HepG2 (cell line): ENCODE results near the gene ADGRF1. TPM values are rescaled to one million over a fixed set of nuclear protein-coding genes. Genes with fewer than 3 reads are reported as not detected.

Source experiments
- BCL3 ChIP-seq: sonication (generic); formaldehyde crosslinking; IDR thresholded peaks from 2 replicates; pipeline ENCODE4 v1.5.1; 2020; ENCODE audit warnings: mild to moderate bottlenecking, missing genetic modification reagents, moderate library complexity
- CBX1 ChIP-seq: IDR thresholded peaks from one replicate; pipeline ENCODE4 v1.6.1; 2016; ENCODE audit warnings: antibody characterized with exemption, low read depth
- ELF3 ChIP-seq: IDR thresholded peaks from 2 replicates; pipeline ENCODE4 v1.6.1; 2016; ENCODE audit warnings: missing genetic modification reagents, missing compliant biosample characterization
- FOXA1 ChIP-seq, 2 experiments: fragments of 450-650 bp in 1 of 2; sonication (generic) in 1 of 2; formaldehyde crosslinking in 1 of 2; IDR thresholded peaks; 2 replicates each; pipeline versions ENCODE4 v1.4.0 to v1.6.1; 2016 to 2020; ENCODE audit warnings: missing genetic modification reagents in 1 of 2
- FOXO1 ChIP-seq: sonication (generic); formaldehyde crosslinking; IDR thresholded peaks from 2 replicates; pipeline ENCODE4 v1.4.0; 2020; ENCODE audit warnings: missing genetic modification reagents
- HNF1A ChIP-seq, 2 experiments: sonication (generic) in 1 of 2; formaldehyde crosslinking in 1 of 2; IDR thresholded peaks; 2 replicates each; pipeline versions ENCODE4 v1.4.0 to v1.6.1; 2016 to 2020; ENCODE audit warnings: borderline replicate concordance in 1 of 2, low read depth in 1 of 2, mild to moderate bottlenecking in 1 of 2, missing genetic modification reagents in 1 of 2
- HNRNPL ChIP-seq: fragments of 200-400 bp; formaldehyde crosslinking; IDR thresholded peaks from 2 replicates; pipeline ENCODE4 v1.6.1; 2017; ENCODE audit warnings: mild to moderate bottlenecking, low read depth, low read length
- HOXA5 ChIP-seq: sonication (generic); formaldehyde crosslinking; IDR thresholded peaks from 2 replicates; pipeline ENCODE4 v1.4.0; 2020; ENCODE audit warnings: missing genetic modification reagents
- KLF9 ChIP-seq: IDR thresholded peaks from 2 replicates; pipeline ENCODE4 v1.6.1; 2016; ENCODE audit warnings: low read depth
- MAX ChIP-seq: IDR thresholded peaks from 2 replicates; pipeline ENCODE4 v1.6.1; 2012; ENCODE audit warnings: inconsistent platforms
- NKX3-1 ChIP-seq: sonication (generic); formaldehyde crosslinking; IDR thresholded peaks from 2 replicates; pipeline ENCODE4 v1.5.0; 2020; ENCODE audit warnings: missing genetic modification reagents
- PITX1 ChIP-seq: sonication (generic); formaldehyde crosslinking; IDR thresholded peaks from 2 replicates; pipeline ENCODE4 v1.5.1; 2020; ENCODE audit warnings: mild to moderate bottlenecking, missing genetic modification reagents
- REPIN1 ChIP-seq: sonication (generic); formaldehyde crosslinking; IDR thresholded peaks from 2 replicates; pipeline ENCODE4 v1.8.0; 2022; ENCODE audit warnings: missing genetic modification reagents, low read depth, mild to moderate bottlenecking, borderline replicate concordance
- SMAD9 ChIP-seq: sonication (generic); formaldehyde crosslinking; IDR thresholded peaks from 2 replicates; pipeline ENCODE4 v1.5.1; 2020; ENCODE audit warnings: mild to moderate bottlenecking, missing genetic modification reagents
- THAP7 ChIP-seq: sonication (generic); formaldehyde crosslinking; IDR thresholded peaks from 2 replicates; pipeline ENCODE4 v1.8.1; 2023; ENCODE audit warnings: mild to moderate bottlenecking, missing genetic modification reagents
- YY1 ChIP-seq: IDR thresholded peaks from 2 replicates; pipeline ENCODE4 v1.6.1; 2011; ENCODE audit warnings: low read length, low read depth, moderate library complexity, mild to moderate bottlenecking; ENCODE audit not compliant: insufficient read depth, insufficient replicate concordance
- ZFP1 ChIP-seq: IDR thresholded peaks from 2 replicates; pipeline ENCODE4 v1.6.1; 2016
- ZKSCAN8 ChIP-seq: IDR thresholded peaks from 2 replicates; pipeline ENCODE4 v1.6.1; 2016; ENCODE audit warnings: borderline replicate concordance, missing genetic modification reagents, missing compliant biosample characterization
- ZNF335 ChIP-seq: sonication (generic); formaldehyde crosslinking; IDR thresholded peaks from 2 replicates; pipeline ENCODE4 v1.4.0; 2020; ENCODE audit warnings: missing genetic modification reagents
- ZNF337 ChIP-seq: sonication (generic); formaldehyde crosslinking; IDR thresholded peaks from 2 replicates; pipeline ENCODE4 v1.5.1; 2020; ENCODE audit warnings: missing genetic modification reagents, low read depth, mild to moderate bottlenecking, borderline replicate concordance
- ZNF44 ChIP-seq: sonication (generic); formaldehyde crosslinking; IDR thresholded peaks from 2 replicates; pipeline ENCODE4 v1.5.1; 2020; ENCODE audit warnings: mild to moderate bottlenecking, missing genetic modification reagents
- ZNF501 ChIP-seq: sonication (generic); formaldehyde crosslinking; IDR thresholded peaks from 2 replicates; pipeline ENCODE4 v1.5.1; 2020; ENCODE audit warnings: mild to moderate bottlenecking, moderate library complexity, missing genetic modification reagents
- ZSCAN12 ChIP-seq: sonication (generic); formaldehyde crosslinking; IDR thresholded peaks from 2 replicates; pipeline ENCODE4 v1.9.0; 2021; ENCODE audit warnings: mild to moderate bottlenecking, missing genetic modification reagents
- polyA plus RNA-seq, 8 experiments: library from polyadenylated mRNA; depleted of rRNA in 3 of 8; stranded (reverse) in 7 of 8; unstranded in 1 of 8; fragments of >200 nt; fragmentation: Illumina TruSeq in 4 of 8; extraction: Trizol in 4 of 8; gene quantifications; 2 replicates each; pipeline versions ENCODE4 v1.2.1 to v1.2.3, GENCODE V29; 2011 to 2016; ENCODE audit warnings: low read depth in 4 of 8, missing spikeins in 1 of 8, mixed read lengths in 1 of 8; ENCODE audit not compliant: insufficient read depth in 1 of 8
- total RNA-seq, 5 experiments: library from RNA; depleted of rRNA; stranded (reverse); fragments of >200 nt; fragmentation: Illumina TruSeq; extraction: Trizol; gene quantifications; 2 replicates each; pipeline ENCODE4 v1.2.3, GENCODE V29; 2016; ENCODE audit warnings: low read depth in 1 of 5

Gene ADGRF1
- total and polyA plus RNA-seq, 2 of the 13 experiments (the other 11 are each of a cell fraction or from before 2014, with no cell fraction given): not detected

GRCh38 chr6:47047479-47048407 is 5.6 kb upstream of the ADGRF1 start (continued):
- TF ChIP-seq YY1 (peak; percentile 57), MAX (0 out of 2 replicates have a peak, but pooled peaks have one; percentile 34), FOXO1 (CRISPR knock-in tag) (peak; percentile 85), HNRNPL (no peak), REPIN1 (CRISPR knock-in tag) (peak; percentile 50; the same call in 1 of the 2 replicates), ZFP1 (peak; percentile 47; the same call in 1 of the 2 replicates), PITX1 (CRISPR knock-in tag) (no peak), FOXA1 (IDR thresholded peaks at IDR 0.05) (no peak), FOXA1 (CRISPR knock-in tag; IDR thresholded peaks at IDR 0.05) (peak; percentile 84), NKX3-1 (no peak), SMAD9 (CRISPR knock-in tag) (0 out of 2 replicates have a peak, but pooled peaks have one; percentile 61), KLF9 (0 out of 2 replicates have a peak, but pooled peaks have one; percentile 31), BCL3 (CRISPR knock-in tag) (peak; percentile 71; the same call in 1 of the 2 replicates), CBX1 (peak; percentile 32), ZNF337 (CRISPR knock-in tag) (peak; percentile 70; the same call in 1 of the 2 replicates), ELF3 (CRISPR knock-in tag) (peak; percentile 97), ZKSCAN8 (peak; percentile 91; the same call in 1 of the 2 replicates), HOXA5 (CRISPR knock-in tag) (peak; percentile 72; the same call in 1 of the 2 replicates), HNF1A (IDR thresholded peaks at IDR 0.05; ENCODE audit: low read depth) (no peak), HNF1A (CRISPR knock-in tag; IDR thresholded peaks at IDR 0.05; ENCODE audit: borderline replicate concordance) (peak; percentile 57; the same call in 1 of the 2 replicates), THAP7 (CRISPR knock-in tag) (no peak), ZNF335 (CRISPR knock-in tag) (0 out of 2 replicates have a peak, but pooled peaks have one; percentile 66), ZNF501 (CRISPR knock-in tag) (peak; percentile 63; the same call in 1 of the 2 replicates), ZNF44 (0 out of 2 replicates have a peak, but pooled peaks have one; percentile 43), ZSCAN12 (CRISPR knock-in tag) (no peak)
